Astrocyte (in vitro differentiated cells and primary cell): ENCODE measurements around the gene SHROOM1. TPM values are rescaled to one million over a fixed set of nuclear protein-coding genes. Genes with fewer than 3 reads are reported as not detected.
"Not testable (repeated sequence)": the region's sequence is repeated elsewhere in the genome, so short reads cannot be mapped to it uniquely, and the experiment has no call there.

Source experiments
- DNase-seq: peaks from one replicate; pipeline ENCODE4 v3.0.0-alpha.2; 2010; ENCODE audit warnings: low read depth
- FAIRE-seq: peaks from 2 replicates; lab custom pipeline; 2011; peaks lifted over from hg19 to GRCh38; lab: Jason Lieb, UNC
- H2AFZ ChIP-seq: 2 replicates; pipeline ENCODE4 v1.6.0; 2012; ENCODE audit warnings: low read depth, low read length, inconsistent platforms
- H3K27ac ChIP-seq: 2 replicates; pipeline ENCODE4 v1.5.1; 2011; ENCODE audit warnings: low read depth, low read length, inconsistent platforms
- H3K27me3 ChIP-seq: 2 replicates; pipeline ENCODE4 v1.6.0; 2011; ENCODE audit warnings: low read length, inconsistent platforms; ENCODE audit not compliant: insufficient read depth
- H3K36me3 ChIP-seq: 2 replicates; pipeline ENCODE4 v1.5.1; 2011; ENCODE audit warnings: low read length, inconsistent platforms; ENCODE audit not compliant: insufficient read depth
- H3K4me1 ChIP-seq: 2 replicates; pipeline ENCODE4 v1.5.1; 2011; ENCODE audit warnings: low read length, inconsistent platforms; ENCODE audit not compliant: insufficient read depth
- H3K4me2 ChIP-seq: 2 replicates; pipeline ENCODE4 v1.6.0; 2012; ENCODE audit warnings: low read length, inconsistent platforms
- H3K4me3 ChIP-seq: 2 replicates; pipeline ENCODE4 v1.5.1; 2011; ENCODE audit warnings: low read depth, mild to moderate bottlenecking, low read length, inconsistent platforms; ENCODE audit not compliant: insufficient read depth
- H3K79me2 ChIP-seq: 2 replicates; pipeline ENCODE4 v1.6.0; 2012; ENCODE audit warnings: mild to moderate bottlenecking, low read length, inconsistent platforms; ENCODE audit not compliant: insufficient read depth
- H3K9ac ChIP-seq: 2 replicates; pipeline ENCODE4 v1.6.0; 2012; ENCODE audit warnings: mild to moderate bottlenecking, low read length, inconsistent platforms
- H3K9me3 ChIP-seq: 2 replicates; pipeline ENCODE4 v1.5.1; 2012; ENCODE audit warnings: low read depth, mild to moderate bottlenecking, low read length, inconsistent platforms; ENCODE audit not compliant: insufficient read depth
- H4K20me1 ChIP-seq: 2 replicates; pipeline ENCODE4 v1.6.0; 2012; ENCODE audit warnings: low read length, inconsistent platforms; ENCODE audit not compliant: insufficient read depth
- H3K27ac Mint-ChIP-seq: one replicate; pipeline ENCODE4 v1.8.0; 2021; ENCODE audit warnings: mild to moderate bottlenecking, mixed read lengths; ENCODE audit not compliant: unreplicated experiment
- H3K27me3 Mint-ChIP-seq: one replicate; pipeline ENCODE4 v1.8.0; 2021; ENCODE audit warnings: low read depth, mixed read lengths; ENCODE audit not compliant: unreplicated experiment
- H3K36me3 Mint-ChIP-seq: one replicate; pipeline ENCODE4 v1.8.0; 2021; ENCODE audit warnings: low read depth, mixed read lengths; ENCODE audit not compliant: unreplicated experiment
- H3K4me1 Mint-ChIP-seq: one replicate; pipeline ENCODE4 v1.8.0; 2021; ENCODE audit warnings: low read depth, mixed read lengths; ENCODE audit not compliant: unreplicated experiment
- H3K4me3 Mint-ChIP-seq: one replicate; pipeline ENCODE4 v1.8.0; 2021; ENCODE audit warnings: mild to moderate bottlenecking, moderate library complexity, mixed read lengths; ENCODE audit not compliant: unreplicated experiment
- H3K9me3 Mint-ChIP-seq: one replicate; pipeline ENCODE4 v1.8.0; 2021; ENCODE audit warnings: mild to moderate bottlenecking, mixed read lengths; ENCODE audit not compliant: unreplicated experiment
- CTCF ChIP-seq: IDR thresholded peaks from 2 replicates; pipeline ENCODE4 v1.5.1; 2011; ENCODE audit warnings: low read depth, mild to moderate bottlenecking, inconsistent platforms, low read length, moderate library complexity; ENCODE audit not compliant: insufficient read depth
- EZH2 ChIP-seq: IDR thresholded peaks from 2 replicates; pipeline ENCODE4 v1.6.1; 2012; ENCODE audit warnings: mild to moderate bottlenecking, low read length, inconsistent platforms; ENCODE audit not compliant: insufficient read depth
- total RNA-seq: library from RNA; stranded (reverse); gene quantifications from 2 replicates; pipeline ENCODE4 v1.2.1, GENCODE V29; 2021

The SHROOM1 gene
- total RNA-seq, 1 donor from 2014 or later, result 5.0 TPM

- not testable (repeated sequence) for H3K4me3 Mint-ChIP-seq, H3K79me2 ChIP-seq, H3K36me3 ChIP-seq, FAIRE-seq, H4K20me1 ChIP-seq, H2AFZ ChIP-seq, H3K27ac Mint-ChIP-seq, H3K36me3 Mint-ChIP-seq, H3K9me3 ChIP-seq, DNase-seq, H3K9ac ChIP-seq, H3K27me3 Mint-ChIP-seq, H3K4me1 ChIP-seq, H3K27me3 ChIP-seq, H3K27ac ChIP-seq, H3K4me3 ChIP-seq, H3K9me3 Mint-ChIP-seq, H3K4me2 ChIP-seq
- H3K4me1 Mint-ChIP-seq, result peaks cover 18% of the 10 kb centered on the region
These were observed 27.8 kb downstream of the SHROOM1 start for GRCh38 chr5:132802685-132803066.

DNA sequence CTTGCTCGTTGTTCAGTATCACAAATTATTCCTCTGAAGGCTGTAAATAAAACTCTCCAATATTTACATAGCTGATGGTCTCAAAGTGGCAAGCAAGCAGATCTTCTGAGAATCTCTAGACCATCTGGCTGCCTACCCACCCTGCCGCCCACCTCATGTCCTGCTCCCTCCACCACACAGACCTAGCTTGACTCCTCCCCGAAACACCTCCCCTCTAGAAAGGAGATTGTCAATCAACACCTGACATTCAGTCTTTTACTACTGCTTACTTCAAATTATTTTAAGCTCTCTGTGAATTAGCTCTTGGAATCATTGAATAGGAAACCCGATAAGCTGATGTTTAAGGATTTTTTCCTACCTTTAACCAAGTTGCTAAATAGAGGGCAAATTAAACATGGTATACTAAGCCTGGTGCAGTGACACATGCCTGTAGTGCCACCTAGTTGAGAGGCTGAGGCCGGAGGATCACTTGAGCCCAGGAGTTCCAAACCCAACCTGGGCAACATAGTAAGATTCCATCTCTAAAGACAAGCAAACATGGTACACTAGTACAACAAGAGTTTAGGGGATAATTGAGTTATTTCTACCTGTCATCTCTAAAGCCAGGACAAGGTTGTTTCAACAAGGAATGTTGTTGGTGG lies 28.3 kb downstream of the SHROOM1 start:
- DNase-seq, result no peak
- Histone ChIP-seq H3K4me3 (no peak overlapping the region), H3K4me1 (peaks cover under 1% of the 10 kb centered on the region), H3K9ac (no peak overlapping the region), H3K4me2 (no peak overlapping the region), H3K36me3 (no peaks in the 10 kb centered on the region), H2AFZ (no peak overlapping the region), H3K27me3 (peaks cover 7% of the 10 kb centered on the region), H3K79me2 (no peaks in the 10 kb centered on the region), H4K20me1 (no peaks in the 10 kb centered on the region), H3K27ac (no peak overlapping the region), H3K9me3 (no peaks in the 10 kb centered on the region)
- H3K4me3 Mint-ChIP-seq, result no peak overlapping the region
- H3K4me1 Mint-ChIP-seq, result peaks cover 17% of the 10 kb centered on the region
- TF ChIP-seq CTCF, result no peak
- no peak for TF ChIP-seq EZH2
- peaks cover 5% of the 10 kb centered on the region for H3K9me3 Mint-ChIP-seq
- H3K36me3 Mint-ChIP-seq, result no peaks in the 10 kb centered on the region
- FAIRE-seq, result no peak
- H3K27me3 Mint-ChIP-seq, result no peaks in the 10 kb centered on the region
- H3K27ac Mint-ChIP-seq, result no peak overlapping the region

DNA sequence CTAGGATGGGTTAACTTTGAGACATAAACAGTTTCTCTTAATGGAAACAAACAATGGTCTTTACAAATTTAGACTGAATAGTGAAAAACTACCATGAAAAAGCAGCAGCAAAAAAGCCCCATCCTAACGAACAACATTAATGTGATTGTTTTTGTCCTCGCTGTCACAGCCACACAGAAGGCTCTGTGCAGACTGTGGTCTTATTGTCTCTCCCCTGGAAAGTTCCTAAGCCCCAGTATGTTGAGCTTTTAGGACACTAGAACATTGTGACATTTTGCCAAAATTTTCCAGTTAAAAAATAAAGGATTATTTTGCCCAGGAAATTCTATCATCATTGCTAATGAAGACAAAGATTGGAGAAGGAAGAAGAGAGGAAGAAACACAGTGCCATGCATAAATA lies 29.9 kb downstream of the SHROOM1 start:
- DNase-seq, result no peak
- Histone ChIP-seq H3K9me3 (no peaks in the 10 kb centered on the region), H3K4me3 (no peak overlapping the region), H4K20me1 (no peaks in the 10 kb centered on the region), H3K79me2 (no peaks in the 10 kb centered on the region), H3K36me3 (no peaks in the 10 kb centered on the region), H3K9ac (no peak overlapping the region), H3K4me2 (no peak overlapping the region), H3K4me1 (no peaks in the 10 kb centered on the region), H2AFZ (no peak overlapping the region), H3K27ac (no peak overlapping the region), H3K27me3 (peaks cover 7% of the 10 kb centered on the region)
- Mint-ChIP-seq H3K36me3 (no peaks in the 10 kb centered on the region), H3K4me3 (no peak overlapping the region), H3K27me3 (no peaks in the 10 kb centered on the region), H3K27ac (no peak overlapping the region), H3K9me3 (peaks cover 5% of the 10 kb centered on the region), H3K4me1 (peaks cover 17% of the 10 kb centered on the region)
- no peak for FAIRE-seq
- TF ChIP-seq CTCF (no peak), EZH2 (no peak)
